Muscle layer of duodenum (tissue), 2 donors: ENCODE results near the gene TEX19.

Experiments
- H3K27ac ChIP-seq: one replicate; pipeline ENCODE4 v1.7.0; 2013; ENCODE audit warnings: mild to moderate bottlenecking, low read length
- H3K27me3 ChIP-seq: one replicate; pipeline ENCODE4 v1.7.0; 2013; ENCODE audit warnings: low read depth, mild to moderate bottlenecking, control low read depth, low read length
- H3K36me3 ChIP-seq, 2 donors: one replicate each; pipeline ENCODE4 v1.7.0; 2013; ENCODE audit warnings: low read length in 2 of 2, control low read depth in 1 of 2, mild to moderate bottlenecking in 1 of 2; ENCODE audit not compliant: insufficient read depth in 2 of 2, control insufficient read depth in 1 of 2
- H3K4me1 ChIP-seq, 2 donors: one replicate each; pipeline ENCODE4 v1.7.0; 2013; ENCODE audit warnings: low read length in 2 of 2, mild to moderate bottlenecking in 2 of 2, control low read depth in 1 of 2, moderate library complexity in 1 of 2; ENCODE audit not compliant: insufficient read depth in 2 of 2, control insufficient read depth in 1 of 2
- H3K4me3 ChIP-seq, 2 donors: one replicate each; pipeline ENCODE4 v1.7.0; 2013; ENCODE audit warnings: low read length in 2 of 2, low read depth in 1 of 2, mild to moderate bottlenecking in 1 of 2
- H3K9me3 ChIP-seq, 2 donors: one replicate each; pipeline ENCODE4 v1.7.0; 2013; ENCODE audit warnings: low read length in 2 of 2, control low read depth in 1 of 2, mild to moderate bottlenecking in 1 of 2; ENCODE audit not compliant: control insufficient read depth in 1 of 2
- donor health status: healthy.

TEX19 gene

GRCh38 chr17:82386255-82386831 is 27.3 kb downstream of the TEX19 start:
- no peak overlapping the region for H3K27ac ChIP-seq
- H3K36me3 ChIP-seq = no peaks in the 10 kb centered on the region
- no peak overlapping the region for H3K4me3 ChIP-seq
- peaks cover 0 to 33% of the 10 kb centered on the region in 2 donors for H3K4me1 ChIP-seq
- no peaks in the 10 kb centered on the region for H3K9me3 ChIP-seq
- peaks cover 10% of the 10 kb centered on the region for H3K27me3 ChIP-seq

- peaks cover 0 to 33% of the 10 kb centered on the region in 2 donors for H3K4me1 ChIP-seq
- no peak overlapping the region for H3K27ac ChIP-seq
- H3K9me3 ChIP-seq = no peaks in the 10 kb centered on the region
- H3K4me3 ChIP-seq = no peak overlapping the region
- H3K27me3 ChIP-seq = peaks cover 6% of the 10 kb centered on the region
- H3K36me3 ChIP-seq = peaks cover 0 to 2% of the 10 kb centered on the region in 2 donors
Observed at GRCh38 chr17:82386881-82387704, 28.0 kb downstream of the TEX19 start.

GRCh38 chr17:82387705-82388106 is 28.7 kb downstream of the TEX19 start:
- Histone ChIP-seq H3K27me3 (peaks cover 6% of the 10 kb centered on the region), H3K36me3 (peaks cover 0 to 7% of the 10 kb centered on the region in 2 donors), H3K27ac (no peak overlapping the region), H3K9me3 (no peaks in the 10 kb centered on the region), H3K4me3 (no peak overlapping the region), H3K4me1 (peaks cover 0 to 33% of the 10 kb centered on the region in 2 donors)

GRCh38 chr17:82388223-82388921 is 29.3 kb downstream of the TEX19 start:
- Histone ChIP-seq H3K9me3 (no peaks in the 10 kb centered on the region), H3K27me3 (peaks cover 6% of the 10 kb centered on the region), H3K4me3 (no peak overlapping the region), H3K36me3 (peaks cover 0 to 13% of the 10 kb centered on the region in 2 donors), H3K27ac (no peak overlapping the region), H3K4me1 (peaks cover 0 to 33% of the 10 kb centered on the region in 2 donors)

- no peak overlapping the region for H3K4me3 ChIP-seq
- no peak overlapping the region for H3K27ac ChIP-seq
- no peaks in the 10 kb centered on the region for H3K9me3 ChIP-seq
- peaks cover 0 to 30% of the 10 kb centered on the region in 2 donors for H3K4me1 ChIP-seq
- peaks cover 6% of the 10 kb centered on the region for H3K27me3 ChIP-seq
- peaks cover 0 to 18% of the 10 kb centered on the region in 2 donors for H3K36me3 ChIP-seq
Observed at GRCh38 chr17:82388922-82389283, 29.9 kb downstream of the TEX19 start.

- H3K9me3 ChIP-seq = no peaks in the 10 kb centered on the region
- peaks cover 0 to 28% of the 10 kb centered on the region in 2 donors for H3K4me1 ChIP-seq
- peaks cover 6% of the 10 kb centered on the region for H3K27me3 ChIP-seq
- no peak overlapping the region for H3K4me3 ChIP-seq
- H3K36me3 ChIP-seq = peaks cover 0 to 21% of the 10 kb centered on the region in 2 donors
- no peak overlapping the region for H3K27ac ChIP-seq
Observed at GRCh38 chr17:82389379-82389778, 30.3 kb downstream of the TEX19 start.

GRCh38 chr17:82390015-82390859 is 31.2 kb downstream of the TEX19 start:
- Histone ChIP-seq H3K27ac (no peak overlapping the region), H3K4me3 (no peak overlapping the region), H3K36me3 (peaks cover 0 to 26% of the 10 kb centered on the region in 2 donors), H3K4me1 (peaks cover 0 to 19% of the 10 kb centered on the region in 2 donors), H3K9me3 (no peaks in the 10 kb centered on the region), H3K27me3 (peaks cover 6% of the 10 kb centered on the region)

- H3K36me3 ChIP-seq = peaks cover 0 to 26% of the 10 kb centered on the region in 2 donors
- no peak overlapping the region for H3K4me3 ChIP-seq
- peaks cover 6% of the 10 kb centered on the region for H3K27me3 ChIP-seq
- H3K27ac ChIP-seq = no peak overlapping the region
- H3K4me1 ChIP-seq = peaks cover 0 to 14% of the 10 kb centered on the region in 2 donors
- no peaks in the 10 kb centered on the region for H3K9me3 ChIP-seq
Observed at GRCh38 chr17:82390860-82391435, 31.9 kb downstream of the TEX19 start.

- H3K27ac ChIP-seq = no peak overlapping the region
- H3K9me3 ChIP-seq = no peaks in the 10 kb centered on the region
- peaks cover 0 to 10% of the 10 kb centered on the region in 2 donors for H3K4me1 ChIP-seq
- no peak overlapping the region for H3K4me3 ChIP-seq
- H3K36me3 ChIP-seq = peaks cover 0 to 26% of the 10 kb centered on the region in 2 donors
- H3K27me3 ChIP-seq = peaks cover 6% of the 10 kb centered on the region
Observed at GRCh38 chr17:82391496-82392066, 32.5 kb downstream of the TEX19 start.

- H3K27me3 ChIP-seq = peaks cover 4% of the 10 kb centered on the region
- H3K4me3 ChIP-seq = no peak overlapping the region
- H3K4me1 ChIP-seq = peaks cover 0 to 3% of the 10 kb centered on the region in 2 donors
- no peak overlapping the region for H3K27ac ChIP-seq
- H3K36me3 ChIP-seq = peaks cover 0 to 26% of the 10 kb centered on the region in 2 donors
- no peaks in the 10 kb centered on the region for H3K9me3 ChIP-seq
Observed at GRCh38 chr17:82392209-82392920, 33.3 kb downstream of the TEX19 start.
